Hepatocyte (in vitro differentiated cells): ENCODE results near the gene ZBED4.

Experiments used
- EZH2phosphoT487 ChIP-seq: fragments of 200-600 bp; sonication (generic); IDR thresholded peaks from one replicate; pipeline ENCODE4 v1.6.1; 2018; ENCODE audit warnings: antibody characterized with exemption, mild to moderate bottlenecking, low read depth, moderate library complexity; ENCODE audit not compliant: unreplicated experiment, severe bottlenecking
- TF ChIP-seq, protein P1 (sequence below): fragments of 200-600 bp; sonication (generic); IDR thresholded peaks from 2 replicates; pipeline ENCODE4 v1.5.1; 2016; ENCODE audit warnings: antibody characterized with exemption, mild to moderate bottlenecking; ENCODE audit not compliant: poor library complexity

DNA sequence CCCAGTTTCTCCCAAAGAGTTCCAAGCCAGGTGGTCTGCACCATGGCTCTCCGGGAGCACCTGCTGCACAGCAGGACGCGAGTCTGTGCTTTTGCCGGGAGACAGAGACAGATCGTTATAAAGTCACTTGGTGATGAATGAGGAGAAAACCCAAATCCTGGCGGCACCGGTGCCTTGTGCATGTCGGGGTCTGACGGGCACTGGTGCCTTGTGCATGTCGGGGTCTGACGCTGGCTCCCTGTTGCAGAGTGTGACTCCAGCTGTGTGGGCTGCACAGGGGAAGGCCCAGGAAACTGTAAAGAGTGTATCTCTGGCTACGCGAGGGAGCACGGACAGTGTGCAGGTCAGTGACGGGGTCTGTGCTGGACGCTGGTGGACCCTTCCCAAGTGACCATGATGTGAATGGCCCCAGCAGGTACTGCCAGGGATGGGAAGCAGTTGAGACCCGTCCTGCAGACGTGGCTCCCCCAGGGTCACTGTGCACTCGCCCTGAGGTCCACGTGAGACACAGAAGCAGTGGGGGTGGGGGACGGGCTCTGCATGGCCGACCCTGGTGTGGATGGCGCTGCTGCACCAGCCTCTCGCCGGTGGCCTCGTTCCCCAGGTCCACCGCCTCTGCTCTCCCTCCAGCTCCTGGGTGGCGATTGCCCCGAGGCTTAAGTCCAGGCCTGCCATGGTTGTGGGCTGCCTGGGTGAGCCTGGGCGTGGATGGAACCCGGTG lies 70.6 kb downstream of the ZBED4 start:
- TF ChIP-seq, protein P1, sequence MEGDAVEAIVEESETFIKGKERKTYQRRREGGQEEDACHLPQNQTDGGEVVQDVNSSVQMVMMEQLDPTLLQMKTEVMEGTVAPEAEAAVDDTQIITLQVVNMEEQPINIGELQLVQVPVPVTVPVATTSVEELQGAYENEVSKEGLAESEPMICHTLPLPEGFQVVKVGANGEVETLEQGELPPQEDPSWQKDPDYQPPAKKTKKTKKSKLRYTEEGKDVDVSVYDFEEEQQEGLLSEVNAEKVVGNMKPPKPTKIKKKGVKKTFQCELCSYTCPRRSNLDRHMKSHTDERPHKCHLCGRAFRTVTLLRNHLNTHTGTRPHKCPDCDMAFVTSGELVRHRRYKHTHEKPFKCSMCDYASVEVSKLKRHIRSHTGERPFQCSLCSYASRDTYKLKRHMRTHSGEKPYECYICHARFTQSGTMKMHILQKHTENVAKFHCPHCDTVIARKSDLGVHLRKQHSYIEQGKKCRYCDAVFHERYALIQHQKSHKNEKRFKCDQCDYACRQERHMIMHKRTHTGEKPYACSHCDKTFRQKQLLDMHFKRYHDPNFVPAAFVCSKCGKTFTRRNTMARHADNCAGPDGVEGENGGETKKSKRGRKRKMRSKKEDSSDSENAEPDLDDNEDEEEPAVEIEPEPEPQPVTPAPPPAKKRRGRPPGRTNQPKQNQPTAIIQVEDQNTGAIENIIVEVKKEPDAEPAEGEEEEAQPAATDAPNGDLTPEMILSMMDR = no peak
- TF ChIP-seq EZH2phosphoT487 = no peak
